HFF-Myc (cell line): ENCODE data around the gene MYL12A.

Experiments used
- DNase-seq: peaks from one replicate; pipeline ENCODE4 v3.0.0-alpha.2; 2011; ENCODE audit warnings: low read depth; ENCODE audit errors: extremely low read depth
- H3K4me3 ChIP-seq: replicated peaks from 2 replicates; pipeline ENCODE4 v1.5.1; 2011; ENCODE audit warnings: low read depth, mild to moderate bottlenecking, control low read depth, low read length
- CTCF ChIP-seq: IDR thresholded peaks from 2 replicates; pipeline ENCODE4 v1.5.1; 2012; ENCODE audit warnings: mild to moderate bottlenecking, low read depth, low read length, control low read depth; ENCODE audit errors: missing control alignments

The MYL12A gene

GRCh38 chr18:3248062-3248657 lies 559 bp downstream of the MYL12A start:
- TF ChIP-seq CTCF: no peak
- peak overlapping the region; percentile 88 for H3K4me3 ChIP-seq
- no peak for DNase-seq

GRCh38 chr18:3248658-3249359 lies 1.2 kb downstream of the MYL12A start:
- TF ChIP-seq CTCF: no peak
- no peak for DNase-seq
- H3K4me3 ChIP-seq: peak overlapping the region; percentile 88

- H3K4me3 ChIP-seq: peak overlapping the region; percentile 88
- no peak for TF ChIP-seq CTCF
These were observed 2.9 kb downstream of the MYL12A start for GRCh38 chr18:3250237-3251107.

GRCh38 chr18:3251249-3251962 lies 3.8 kb downstream of the MYL12A start:
- DNase-seq: no peak
- H3K4me3 ChIP-seq: no peak overlapping the region; the same call in 1 of the 2 replicates
- no peak for TF ChIP-seq CTCF

More at GRCh38 chr18:3250237-3251107, 2.9 kb downstream of the MYL12A start:
- no peak for DNase-seq

GRCh38 chr18:3251963-3252277 lies 4.3 kb downstream of the MYL12A start:
- no peak for DNase-seq
- TF ChIP-seq CTCF: no peak
- no peak overlapping the region for H3K4me3 ChIP-seq

- no peak for TF ChIP-seq CTCF
- no peak for DNase-seq
- H3K4me3 ChIP-seq: no peak overlapping the region
These were observed 5.2 kb downstream of the MYL12A start for GRCh38 chr18:3252843-3253242.
